ENCODE data around the gene REG1B.

Gene REG1B

DNA sequence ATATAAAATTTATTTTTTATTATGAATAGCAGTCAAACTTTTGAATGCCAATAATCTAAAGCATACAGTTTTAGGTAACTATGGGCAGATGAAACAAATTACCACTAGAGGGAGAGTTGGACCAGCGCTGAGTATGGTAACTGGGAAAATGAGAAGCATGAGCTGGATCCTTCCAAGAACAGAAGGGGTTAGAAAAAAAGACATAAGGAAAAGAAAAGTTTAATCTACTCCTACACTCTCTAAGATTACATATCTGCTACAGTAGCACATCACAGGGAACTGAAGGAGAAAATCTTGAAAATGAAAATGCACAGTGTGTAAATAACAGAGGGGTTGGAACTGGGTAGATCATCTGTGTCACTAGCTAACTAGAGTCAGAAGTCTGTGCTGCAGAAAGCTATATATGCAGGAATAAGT, 46.8 kb downstream of the REG1B start:
- no peak overlapping the region for H3K4me3 ChIP-seq (ENCODE audit: low read depth, low read length)
- TF ChIP-seq, protein P1, sequence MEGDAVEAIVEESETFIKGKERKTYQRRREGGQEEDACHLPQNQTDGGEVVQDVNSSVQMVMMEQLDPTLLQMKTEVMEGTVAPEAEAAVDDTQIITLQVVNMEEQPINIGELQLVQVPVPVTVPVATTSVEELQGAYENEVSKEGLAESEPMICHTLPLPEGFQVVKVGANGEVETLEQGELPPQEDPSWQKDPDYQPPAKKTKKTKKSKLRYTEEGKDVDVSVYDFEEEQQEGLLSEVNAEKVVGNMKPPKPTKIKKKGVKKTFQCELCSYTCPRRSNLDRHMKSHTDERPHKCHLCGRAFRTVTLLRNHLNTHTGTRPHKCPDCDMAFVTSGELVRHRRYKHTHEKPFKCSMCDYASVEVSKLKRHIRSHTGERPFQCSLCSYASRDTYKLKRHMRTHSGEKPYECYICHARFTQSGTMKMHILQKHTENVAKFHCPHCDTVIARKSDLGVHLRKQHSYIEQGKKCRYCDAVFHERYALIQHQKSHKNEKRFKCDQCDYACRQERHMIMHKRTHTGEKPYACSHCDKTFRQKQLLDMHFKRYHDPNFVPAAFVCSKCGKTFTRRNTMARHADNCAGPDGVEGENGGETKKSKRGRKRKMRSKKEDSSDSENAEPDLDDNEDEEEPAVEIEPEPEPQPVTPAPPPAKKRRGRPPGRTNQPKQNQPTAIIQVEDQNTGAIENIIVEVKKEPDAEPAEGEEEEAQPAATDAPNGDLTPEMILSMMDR (conservative IDR thresholded peaks at IDR 0.05; ENCODE audit: low read depth, low read length) = peak; percentile 21
- no peak for DNase-seq (ENCODE audit: low read depth)

DNA sequence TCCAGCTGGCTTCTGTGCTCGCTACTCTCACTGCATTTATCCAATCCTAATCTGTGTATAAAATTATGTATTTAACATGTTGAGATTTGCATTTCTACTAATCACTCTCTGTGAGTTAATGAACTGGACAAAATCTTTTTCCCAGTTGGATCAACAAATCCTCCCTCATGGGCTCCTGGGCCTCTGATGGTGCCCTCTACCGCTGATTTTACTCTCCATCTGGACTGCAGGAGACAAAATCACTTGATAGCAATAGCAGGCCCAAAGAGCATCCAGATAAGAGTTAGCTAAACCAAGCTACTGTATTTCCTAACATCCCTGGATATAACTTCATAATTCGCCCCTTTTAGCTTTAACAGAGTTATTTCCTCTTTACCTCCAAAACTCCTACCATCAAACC, 47.8 kb downstream of the REG1B start:
- DNase-seq (ENCODE audit: low read depth) = no peak
- TF ChIP-seq, protein P1 (conservative IDR thresholded peaks at IDR 0.05; ENCODE audit: low read depth, low read length) = no peak
- H3K4me3 ChIP-seq (ENCODE audit: low read depth, low read length) = no peak overlapping the region

Measured in choroid plexus epithelial cell (primary cell).